Esophagus (tissue), 2 donors: ENCODE data around the gene DCTN4. TPM values are rescaled to one million over a fixed set of nuclear protein-coding genes. Genes with fewer than 3 reads are reported as not detected.

Source experiments
- H3K27ac ChIP-seq, 2 donors: one replicate each; pipeline ENCODE4 v1.5.1; 2013; ENCODE audit warnings: low read depth in 2 of 2, mild to moderate bottlenecking in 2 of 2, inconsistent platforms in 1 of 2, low read length in 1 of 2, moderate library complexity in 1 of 2
- H3K27me3 ChIP-seq, 2 donors: one replicate each; pipeline ENCODE4 v1.6.1; 2013; ENCODE audit warnings: low read length in 2 of 2, control low read depth in 1 of 2, mild to moderate bottlenecking in 1 of 2; ENCODE audit not compliant: insufficient read depth in 2 of 2, control insufficient read depth in 1 of 2
- H3K36me3 ChIP-seq, 2 donors: one replicate each; pipeline ENCODE4 v1.6.1; 2013; ENCODE audit warnings: low read length in 1 of 2; ENCODE audit not compliant: control insufficient read depth in 2 of 2, insufficient read depth in 2 of 2
- H3K4me1 ChIP-seq, 2 donors: one replicate each; pipeline ENCODE4 v1.6.1; 2013; ENCODE audit warnings: low read length in 1 of 2; ENCODE audit not compliant: control insufficient read depth in 2 of 2, insufficient read depth in 2 of 2
- H3K4me3 ChIP-seq, 2 donors: one replicate each; pipeline ENCODE4 v1.5.1; 2013; ENCODE audit warnings: low read length in 2 of 2, mild to moderate bottlenecking in 2 of 2, low read depth in 1 of 2, moderate library complexity in 1 of 2
- H3K9me3 ChIP-seq, 2 donors: one replicate each; pipeline ENCODE4 v1.6.1; 2013; ENCODE audit warnings: mild to moderate bottlenecking in 2 of 2, low read depth in 1 of 2, low read length in 1 of 2, moderate library complexity in 1 of 2; ENCODE audit not compliant: control insufficient read depth in 2 of 2, insufficient read depth in 1 of 2
- WGBS, 2 donors: extraction: QIAGEN DNeasy Blood & Tissue Kit; methylation state at CpG; one replicate each; pipeline ENCODE4 v1.1.7; 2013; 5-methylcytosine and 5-hydroxymethylcytosine counted together
- polyA plus RNA-seq, 2 donors: library from polyadenylated mRNA; stranded (reverse); fragments of 200-250 nt; gene quantifications; one replicate each; pipeline ENCODE4 v1.2.3, GENCODE V29; 2013
- donor health status: healthy with polysubstance abuse.
- donor health status: Bipolar disorder and iron deficiency.

DCTN4 gene
- polyA plus RNA-seq, 2 donors: 15.5 to 15.7 TPM

- no peaks in the 10 kb centered on the region for H3K27me3 ChIP-seq
- H3K27ac ChIP-seq: no peak overlapping the region
- H3K4me1 ChIP-seq: no peaks in the 10 kb centered on the region
- no peak overlapping the region for H3K4me3 ChIP-seq
- no peaks in the 10 kb centered on the region for H3K9me3 ChIP-seq
- no peaks in the 10 kb centered on the region for H3K36me3 ChIP-seq
- 81 to 89% methylated on average over 2 of the region's 2 CpGs for WGBS, 2 donors
These were observed 6.4 kb upstream of the DCTN4 start for GRCh38 chr5:150765011-150765798.

- Histone ChIP-seq H3K27me3 (no peaks in the 10 kb centered on the region), H3K4me1 (no peaks in the 10 kb centered on the region), H3K9me3 (no peaks in the 10 kb centered on the region), H3K27ac (no peak overlapping the region), H3K4me3 (no peak overlapping the region), H3K36me3 (no peaks in the 10 kb centered on the region)
- 87 to 89% methylated on average over 2 of the region's 2 CpGs for WGBS, 2 donors
These were observed 5.7 kb upstream of the DCTN4 start for GRCh38 chr5:150764530-150764929.

- Histone ChIP-seq H3K4me1 (no peaks in the 10 kb centered on the region), H3K36me3 (no peaks in the 10 kb centered on the region), H3K4me3 (no peak overlapping the region), H3K9me3 (no peaks in the 10 kb centered on the region), H3K27me3 (no peaks in the 10 kb centered on the region), H3K27ac (peak overlapping the region in 1 of 2 donors; percentile 49)
- 53 to 59% methylated on average over 7 of the region's 7 CpGs for WGBS, 2 donors
These were observed 4.4 kb upstream of the DCTN4 start for GRCh38 chr5:150763023-150763769.

- Histone ChIP-seq H3K27ac (peak overlapping the region in 1 of 2 donors; percentile 49), H3K27me3 (no peaks in the 10 kb centered on the region), H3K36me3 (no peaks in the 10 kb centered on the region), H3K9me3 (no peaks in the 10 kb centered on the region), H3K4me1 (no peaks in the 10 kb centered on the region), H3K4me3 (no peak overlapping the region)
- WGBS, 2 donors: 78 to 81% methylated on average over 5 of the region's 5 CpGs
These were observed 3.4 kb upstream of the DCTN4 start for GRCh38 chr5:150762211-150762610.

GRCh38 chr5:150759334-150759583 is 442 bp upstream of the DCTN4 start:
- peaks cover 0 to 3% of the 10 kb centered on the region in 2 donors for H3K36me3 ChIP-seq
- no peaks in the 10 kb centered on the region for H3K27me3 ChIP-seq
- H3K27ac ChIP-seq: peak overlapping the region; percentile 90 to 100
- no peaks in the 10 kb centered on the region for H3K4me1 ChIP-seq
- H3K9me3 ChIP-seq: no peaks in the 10 kb centered on the region
- H3K4me3 ChIP-seq: peak overlapping the region; percentile 62 to 88
- WGBS, 2 donors: 68 to 69% methylated on average over 4 of the region's 4 CpGs

- Histone ChIP-seq H3K36me3 (peaks cover 0 to 6% of the 10 kb centered on the region in 2 donors), H3K27ac (peak overlapping the region; percentile 90 to 100), H3K27me3 (no peaks in the 10 kb centered on the region), H3K9me3 (no peaks in the 10 kb centered on the region), H3K4me1 (no peaks in the 10 kb centered on the region), H3K4me3 (peak overlapping the region; percentile 62 to 88)
- WGBS, 2 donors: 0 to 3% methylated on average over 12 of the region's 12 CpGs
These were observed 650 bp downstream of the DCTN4 start for GRCh38 chr5:150758203-150758530.

- 51 to 67% methylated on average over 1 of the region's 1 CpG for WGBS, 2 donors
- H3K36me3 ChIP-seq: peaks cover 0 to 6% of the 10 kb centered on the region in 2 donors
These were observed 1.6 kb downstream of the DCTN4 start for GRCh38 chr5:150757087-150757649.

GRCh38 chr5:150753863-150754262 is 5.0 kb downstream of the DCTN4 start:
- 75 to 80% methylated on average over 1 of the region's 1 CpG for WGBS, 2 donors
- Histone ChIP-seq H3K36me3 (peaks cover 0 to 6% of the 10 kb centered on the region in 2 donors), H3K4me3 (no peak overlapping the region), H3K27ac (no peak overlapping the region), H3K9me3 (no peaks in the 10 kb centered on the region), H3K27me3 (no peaks in the 10 kb centered on the region), H3K4me1 (no peaks in the 10 kb centered on the region)

More at GRCh38 chr5:150757087-150757649, 1.6 kb downstream of the DCTN4 start:
- Histone ChIP-seq H3K9me3 (no peaks in the 10 kb centered on the region), H3K4me3 (no peak overlapping the region), H3K27ac (peak overlapping the region; percentile 34 to 38), H3K4me1 (no peaks in the 10 kb centered on the region), H3K27me3 (no peaks in the 10 kb centered on the region)

GRCh38 chr5:150753463-150753862 is 5.4 kb downstream of the DCTN4 start:
- H3K9me3 ChIP-seq: no peaks in the 10 kb centered on the region
- H3K36me3 ChIP-seq: peaks cover 0 to 6% of the 10 kb centered on the region in 2 donors
- H3K4me1 ChIP-seq: no peaks in the 10 kb centered on the region
- 77 to 90% methylated on average over 5 of the region's 5 CpGs for WGBS, 2 donors
- H3K27ac ChIP-seq: no peak overlapping the region
- no peaks in the 10 kb centered on the region for H3K27me3 ChIP-seq
- H3K4me3 ChIP-seq: no peak overlapping the region
